Measurements from ENCODE around the gene ID2. TPM values are rescaled to one million over a fixed set of nuclear protein-coding genes. Genes with fewer than 3 reads are reported as not detected.

ID2 gene
- polyA plus RNA-seq, 5 donors = 325 to 474 (median 369) TPM

DNA sequence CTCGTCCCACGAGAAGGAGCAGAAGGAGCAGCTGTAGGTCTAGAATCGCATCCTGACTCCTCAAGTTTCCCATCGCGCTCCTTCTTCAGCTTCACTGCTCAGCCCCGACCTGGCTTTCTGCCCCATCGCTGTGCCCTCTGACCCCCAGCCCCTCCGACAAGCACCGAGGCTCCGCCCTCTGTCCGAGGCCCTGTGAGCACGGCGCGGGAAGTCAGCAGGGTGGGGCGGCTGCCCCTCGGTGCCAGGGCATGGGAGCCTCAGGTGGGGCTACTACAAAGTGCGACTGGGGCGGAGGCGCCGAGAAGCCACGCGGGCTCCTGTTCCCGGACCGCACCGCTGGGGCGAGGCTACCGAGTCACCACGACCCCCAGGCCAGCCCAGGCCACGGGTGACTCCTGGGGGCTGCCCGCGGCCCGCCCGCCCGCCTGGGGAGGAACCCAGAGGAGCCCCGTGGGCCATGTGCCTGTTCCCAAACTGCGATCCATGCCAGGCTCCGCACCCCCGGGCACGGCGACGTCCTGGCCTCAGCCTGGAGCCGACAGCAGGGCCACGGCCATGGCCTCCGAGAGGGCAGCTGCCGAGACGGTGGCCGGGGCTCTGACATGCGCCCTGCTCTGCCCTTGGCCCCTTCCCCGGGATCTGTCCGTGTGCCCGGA, 36.6 kb upstream of the ID2 start:
- no peak for DNase-seq

DNA sequence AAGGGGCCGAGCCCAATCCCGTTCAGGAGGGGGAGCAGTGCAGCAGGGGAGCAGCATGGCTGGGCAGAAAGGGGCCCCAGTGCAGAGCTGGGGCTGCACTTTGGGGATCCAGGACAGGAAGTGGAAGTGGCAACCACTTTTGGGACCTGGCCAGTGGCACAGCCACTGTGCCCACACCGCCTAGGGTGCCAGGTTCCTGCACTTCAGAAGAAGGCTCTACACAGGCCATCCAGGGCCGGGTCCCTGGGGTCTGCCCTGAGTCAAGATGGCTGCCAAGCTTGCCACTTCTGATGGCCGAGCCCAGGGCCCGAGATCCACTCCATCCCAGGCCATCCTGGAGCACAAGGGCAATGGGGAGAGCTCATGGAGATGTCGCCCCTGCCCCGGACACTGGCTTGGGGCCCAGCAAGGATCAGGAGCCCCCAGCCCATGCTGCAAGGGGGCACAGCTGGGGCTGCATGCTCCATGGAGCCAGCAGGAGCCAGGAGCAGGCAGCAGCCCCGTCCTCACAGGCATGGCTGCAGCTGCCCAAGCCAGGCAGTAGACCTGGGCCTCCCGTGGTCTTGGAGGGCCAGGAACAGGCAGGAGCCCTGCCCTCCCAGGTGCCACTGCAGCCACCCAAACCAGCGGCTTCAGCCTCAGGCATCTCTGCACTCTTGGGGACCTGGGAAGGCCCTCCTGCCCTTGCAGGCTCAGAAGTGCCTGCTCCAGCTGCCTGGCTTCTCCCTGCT, 35.0 kb upstream of the ID2 start:
- DNase-seq = no peak

DNA sequence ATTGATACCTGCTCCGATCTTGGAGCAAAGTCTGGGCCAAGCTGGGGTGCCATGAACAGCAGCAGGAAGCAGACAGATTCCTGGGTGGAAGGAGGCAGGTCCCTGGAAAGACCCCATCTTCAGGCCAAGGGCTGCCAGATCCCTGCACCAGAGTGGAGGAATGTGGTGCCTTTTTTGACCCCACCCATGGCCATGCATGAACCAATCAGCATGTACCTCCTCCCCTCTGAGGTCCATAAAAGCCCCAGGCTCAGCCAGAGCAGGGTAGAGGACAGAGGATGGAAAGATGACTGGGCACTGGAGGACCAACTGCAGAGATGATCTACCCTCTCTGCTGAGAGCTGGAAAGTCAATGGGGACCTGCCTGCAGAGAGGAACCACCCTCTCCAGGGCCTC, 34.4 kb upstream of the ID2 start:
- DNase-seq = no peak

DNA sequence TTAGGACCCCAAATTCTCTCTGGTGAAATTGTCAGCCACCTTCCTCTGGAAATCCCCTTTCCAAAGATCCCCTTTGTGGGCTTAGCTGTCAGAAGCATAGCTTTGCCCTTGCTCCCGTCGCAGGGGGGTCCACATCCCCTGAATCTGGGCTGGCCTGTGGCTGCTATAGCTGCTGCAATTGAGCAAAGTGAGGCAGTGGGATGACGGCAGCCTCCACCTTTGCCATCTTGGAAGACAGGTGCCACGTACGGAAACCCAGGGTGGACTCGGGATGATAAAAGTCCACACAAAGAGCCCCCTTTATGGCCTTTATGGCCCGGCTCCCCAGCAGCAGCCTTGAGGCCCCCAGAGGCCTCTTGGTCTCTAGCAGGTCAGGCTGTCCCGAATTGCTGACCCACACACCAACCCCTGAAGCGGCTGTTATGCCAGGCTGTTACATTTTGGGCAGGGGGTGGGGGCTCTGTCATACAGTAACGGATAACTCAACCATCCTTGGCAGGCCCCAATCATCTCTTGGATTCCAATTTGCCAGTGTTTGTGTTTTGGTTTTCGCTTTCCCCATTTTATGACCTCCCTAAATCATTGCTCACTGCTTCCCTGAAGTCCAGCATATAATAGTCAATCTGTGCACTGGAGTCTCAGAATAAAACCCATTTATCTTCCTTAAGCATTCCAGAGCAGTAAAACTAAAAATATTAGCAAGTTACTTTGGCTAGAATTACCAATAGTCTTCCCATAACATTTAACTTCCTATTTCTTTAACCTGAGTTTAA, 33.2 kb upstream of the ID2 start:
- DNase-seq = no peak

DNA sequence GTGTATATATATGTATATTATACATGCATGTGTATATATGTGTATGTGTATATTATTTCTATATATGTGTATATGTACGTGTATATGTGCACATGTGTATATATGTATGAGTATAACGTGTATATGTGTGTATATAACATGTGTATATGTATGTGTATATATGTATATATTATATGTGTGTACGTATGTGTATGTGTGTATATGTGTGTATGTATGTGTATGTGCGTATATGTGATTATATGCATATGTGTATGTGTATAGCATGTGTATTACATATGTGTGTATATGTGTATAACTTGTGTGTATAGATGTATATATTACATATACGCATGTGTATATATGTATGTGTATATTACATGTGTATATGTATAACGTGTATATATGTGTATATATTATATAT, 32.1 kb upstream of the ID2 start:
- no peak for DNase-seq

DNA sequence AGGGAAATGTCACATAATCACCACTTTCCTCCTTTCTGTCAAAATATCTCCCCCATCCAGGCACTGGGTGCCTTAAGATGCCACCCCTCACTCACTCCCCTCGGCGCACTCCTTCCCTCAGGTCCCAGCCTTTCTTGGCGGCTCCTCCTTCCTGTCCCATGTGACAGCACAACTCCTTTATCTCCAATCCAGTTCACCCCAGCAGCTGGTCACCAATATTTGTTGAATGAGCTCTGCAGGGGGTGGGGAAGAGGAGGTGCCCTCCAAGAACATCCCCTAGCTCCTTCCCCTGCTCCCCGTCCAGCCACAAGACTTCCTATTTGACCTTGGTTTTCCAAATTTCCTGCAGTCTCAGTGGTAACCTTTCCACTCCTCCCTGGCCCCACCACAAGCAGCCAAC, 31.6 kb upstream of the ID2 start:
- DNase-seq = no peak

DNA sequence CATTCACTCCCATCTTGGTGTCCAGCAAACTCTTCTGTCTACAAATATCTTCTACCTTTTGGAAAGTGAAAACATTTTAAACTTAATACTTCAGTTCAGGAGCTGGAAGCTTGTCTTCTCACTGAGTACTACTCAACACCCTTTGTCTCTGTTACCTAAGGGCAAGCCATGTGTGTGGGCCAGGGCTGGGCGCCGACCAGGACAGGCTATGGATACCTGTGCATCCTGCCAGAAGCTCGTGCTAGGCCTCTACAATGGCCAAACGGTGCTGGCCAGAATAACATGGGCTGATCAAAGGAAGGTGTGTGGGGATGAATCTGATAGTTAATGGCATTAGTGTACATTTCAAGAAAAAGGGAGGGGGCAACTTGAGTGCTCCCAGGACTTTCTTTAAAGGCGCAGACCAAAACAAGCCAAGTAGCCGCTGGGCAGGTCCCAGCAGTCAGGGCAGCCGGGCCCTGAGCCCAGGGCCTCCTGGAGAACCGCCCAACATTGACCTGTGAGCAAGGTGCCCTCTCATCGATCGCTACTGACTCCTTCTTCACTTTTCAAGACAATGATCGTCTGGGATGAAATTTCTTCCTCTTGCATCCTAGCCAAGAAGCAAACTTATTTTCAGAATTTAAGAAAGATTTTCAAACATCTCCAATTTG, 29.0 kb upstream of the ID2 start:
- DNase-seq = no peak

DNA sequence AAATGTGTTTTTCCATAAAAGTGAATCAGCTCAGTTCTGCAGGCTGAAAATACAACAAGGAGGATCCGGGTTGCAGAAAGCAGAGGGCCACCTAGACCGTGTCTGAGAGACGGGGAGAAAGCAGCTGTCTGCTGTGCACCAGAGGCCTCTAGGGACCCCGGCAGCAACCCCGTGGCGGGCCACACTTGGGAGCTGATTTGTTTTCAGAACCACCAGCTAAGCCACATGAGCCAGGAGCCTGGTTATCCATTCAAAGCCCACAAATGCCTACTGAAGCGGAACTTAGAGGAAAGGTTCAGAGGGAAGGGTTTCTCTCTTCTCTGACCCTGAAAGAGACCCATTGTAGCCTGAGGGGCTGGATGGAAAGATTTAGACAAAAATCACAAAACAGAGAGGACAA, 28.4 kb upstream of the ID2 start:
- DNase-seq = no peak

DNA sequence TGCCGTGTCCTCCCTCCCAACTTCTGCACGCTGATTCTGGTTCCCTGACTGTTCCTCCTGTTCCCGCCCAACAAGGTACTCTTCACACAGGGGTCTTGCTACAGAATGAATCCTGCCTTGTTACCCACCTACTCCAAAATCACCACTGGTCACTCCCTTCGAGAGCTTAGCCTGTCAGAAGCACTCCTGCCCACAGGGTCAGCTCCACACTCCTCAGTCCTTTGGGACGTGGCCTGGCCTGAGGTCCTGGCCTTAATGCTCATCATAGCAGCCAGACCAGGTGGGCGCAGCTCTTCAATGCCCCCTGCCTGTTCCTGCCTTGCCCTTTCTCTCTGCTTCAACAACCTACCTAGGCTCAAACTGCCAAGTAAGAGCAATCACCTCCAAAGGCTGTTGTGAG, 27.8 kb upstream of the ID2 start:
- no peak for DNase-seq

DNA sequence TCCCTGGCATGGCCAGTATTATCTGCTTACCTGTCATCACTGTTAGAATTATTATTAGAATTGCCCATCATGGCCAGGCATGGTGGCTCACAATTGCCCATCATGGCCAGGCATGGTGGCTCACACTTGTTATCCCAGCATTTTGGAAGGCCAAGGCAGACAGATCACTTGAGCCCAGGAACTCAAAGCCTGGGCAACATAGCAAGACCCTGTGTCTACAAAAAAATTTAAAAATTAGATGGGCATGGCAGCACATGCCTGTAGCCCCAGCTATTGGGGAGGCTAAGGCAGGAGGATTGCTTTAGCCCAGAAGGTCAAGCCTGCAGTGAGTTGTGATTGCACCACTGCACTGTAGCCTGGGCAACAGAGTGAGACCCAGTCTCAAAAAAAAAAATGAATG, 27.4 kb upstream of the ID2 start:
- no peak for DNase-seq

DNA sequence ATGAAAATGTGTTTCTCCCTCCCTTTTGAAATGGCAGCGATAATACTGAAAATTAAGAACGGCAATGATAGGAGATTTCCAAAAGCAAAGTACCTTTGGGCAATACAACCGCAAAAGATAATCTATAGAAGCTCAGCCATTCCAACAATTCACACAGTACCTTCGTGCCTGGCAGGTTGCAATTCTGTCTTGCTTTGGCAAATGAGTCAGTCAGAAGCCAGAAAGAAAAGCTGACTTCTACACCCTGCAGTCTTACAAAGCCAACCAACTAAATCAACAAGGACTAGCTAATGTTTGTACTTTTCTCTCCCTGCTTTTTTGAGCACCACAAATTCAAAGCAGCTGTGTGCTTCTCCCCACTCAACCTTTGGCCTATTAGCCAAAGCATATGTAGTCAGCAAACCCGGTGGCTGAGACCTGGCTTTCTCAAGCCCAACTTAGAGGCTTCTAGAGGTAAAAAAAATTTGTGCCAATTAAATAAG, 25.7 kb upstream of the ID2 start:
- no peak for DNase-seq

DNA sequence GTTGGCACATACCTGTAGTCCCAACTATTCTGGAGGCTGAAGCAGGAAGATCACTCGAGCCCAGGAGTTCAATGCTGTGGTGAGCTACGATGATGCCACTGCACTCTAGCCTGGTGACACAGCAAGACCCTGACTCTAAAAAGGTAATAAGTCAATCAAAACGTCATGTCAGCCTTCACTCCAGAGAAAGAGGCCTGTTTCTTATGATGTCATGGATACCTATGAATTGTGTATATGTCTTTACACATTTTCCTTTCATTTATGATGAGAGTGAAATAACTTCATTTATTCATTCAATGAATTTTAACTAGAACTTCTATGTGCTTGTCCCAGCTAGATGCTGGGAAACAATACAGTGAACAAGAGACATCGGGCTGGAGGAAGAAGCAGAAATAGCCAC, 25.0 kb upstream of the ID2 start:
- no peak for DNase-seq

DNA sequence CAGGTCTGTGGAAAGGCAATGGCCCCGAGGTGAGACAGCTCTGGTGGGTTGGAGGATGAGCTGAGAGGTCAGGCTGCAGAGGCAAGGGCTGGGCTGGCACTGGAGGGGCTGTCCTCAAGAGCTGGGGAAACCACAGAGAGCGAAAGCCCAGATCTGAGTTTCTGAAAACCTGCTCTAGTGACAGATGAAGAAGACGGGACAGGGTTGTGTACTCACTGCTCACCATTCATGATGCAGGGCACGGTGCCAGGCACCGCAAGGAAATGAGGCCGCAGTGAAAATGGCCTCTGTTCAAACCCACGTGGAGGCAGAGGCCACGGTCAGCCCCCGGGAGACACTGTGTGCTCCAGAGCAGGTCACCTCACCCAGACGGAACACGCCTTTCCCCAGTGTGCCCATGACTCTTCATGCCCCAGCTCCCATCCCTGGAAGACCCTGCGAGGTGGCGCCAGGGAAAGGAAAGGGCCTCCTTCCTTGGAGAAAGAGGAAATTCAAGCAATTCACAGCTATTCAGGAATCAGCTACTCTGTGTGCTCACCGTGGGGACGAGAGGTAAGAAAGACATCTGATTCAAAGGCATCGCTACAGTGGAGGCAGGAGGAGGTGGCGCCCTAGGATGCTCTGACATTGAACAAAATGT, 24.3 kb upstream of the ID2 start:
- no peak for DNase-seq

DNA sequence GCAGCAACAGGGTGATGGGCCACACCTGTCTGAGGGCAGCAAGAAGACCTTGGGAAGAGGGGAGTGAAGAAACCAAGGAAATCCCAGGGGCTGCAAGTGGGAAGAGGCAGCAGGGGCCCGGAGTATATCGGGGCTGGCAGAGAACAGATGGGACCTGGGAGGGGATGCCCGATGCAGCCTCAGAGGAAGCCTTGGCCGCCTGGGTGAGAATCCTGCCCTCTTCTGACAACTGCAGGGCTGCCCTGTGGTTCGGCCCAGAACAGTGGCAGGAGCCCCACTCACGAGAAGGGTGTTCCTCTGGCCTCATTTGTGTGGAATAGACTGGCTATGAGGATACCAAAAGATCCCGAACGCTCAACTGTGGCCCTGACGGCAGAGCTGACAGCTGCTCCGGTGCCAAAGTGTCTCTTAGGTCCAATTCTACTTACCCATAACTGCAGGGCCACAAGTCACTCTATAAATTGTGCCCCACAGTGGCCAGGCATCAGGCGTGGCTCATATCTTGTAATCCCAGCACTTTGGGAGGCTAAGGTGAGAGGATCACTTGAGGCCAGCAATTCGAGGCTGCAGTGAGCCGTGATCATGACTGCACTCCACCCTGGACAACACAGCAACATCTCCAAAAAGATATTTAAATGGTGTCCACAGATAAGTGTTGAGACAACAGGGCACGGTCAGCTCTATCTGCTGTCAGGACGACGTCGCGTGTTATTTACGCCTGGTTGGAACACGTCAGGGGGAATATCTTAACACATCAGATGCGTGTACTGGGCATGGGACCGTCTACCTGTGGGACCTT, 23.6 kb upstream of the ID2 start:
- no peak for DNase-seq

DNA sequence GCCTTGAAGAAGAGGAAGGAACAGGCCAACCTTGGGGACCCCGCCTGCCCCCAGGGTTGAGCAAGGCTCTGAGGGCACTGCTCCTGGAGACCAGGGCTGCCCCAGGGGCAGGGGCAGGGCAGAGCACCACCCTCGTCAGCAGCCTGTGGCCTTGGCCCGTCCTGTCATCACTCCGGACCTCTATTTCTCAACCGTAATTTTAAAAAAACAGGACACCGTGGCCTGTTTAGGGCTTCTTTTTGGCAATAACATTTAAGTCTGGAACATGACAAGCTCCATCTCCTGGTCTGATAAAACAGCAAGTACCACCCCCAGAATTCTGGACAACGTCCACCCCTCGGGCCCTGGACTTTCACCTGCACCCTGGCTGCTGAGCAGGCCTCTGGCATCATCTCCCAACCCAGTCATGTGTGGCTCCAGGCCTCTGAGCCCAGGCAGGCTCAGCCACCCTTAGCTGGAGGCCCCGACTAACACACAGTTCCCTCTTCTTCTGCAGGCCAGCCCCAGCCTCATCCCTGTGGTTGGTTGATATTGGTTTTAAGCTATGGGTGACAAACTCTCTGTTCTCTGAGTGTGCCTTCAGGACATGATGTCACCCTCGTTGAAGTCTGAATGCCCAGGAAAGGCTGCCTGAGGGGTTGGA, 22.6 kb upstream of the ID2 start:
- DNase-seq = no peak

DNA sequence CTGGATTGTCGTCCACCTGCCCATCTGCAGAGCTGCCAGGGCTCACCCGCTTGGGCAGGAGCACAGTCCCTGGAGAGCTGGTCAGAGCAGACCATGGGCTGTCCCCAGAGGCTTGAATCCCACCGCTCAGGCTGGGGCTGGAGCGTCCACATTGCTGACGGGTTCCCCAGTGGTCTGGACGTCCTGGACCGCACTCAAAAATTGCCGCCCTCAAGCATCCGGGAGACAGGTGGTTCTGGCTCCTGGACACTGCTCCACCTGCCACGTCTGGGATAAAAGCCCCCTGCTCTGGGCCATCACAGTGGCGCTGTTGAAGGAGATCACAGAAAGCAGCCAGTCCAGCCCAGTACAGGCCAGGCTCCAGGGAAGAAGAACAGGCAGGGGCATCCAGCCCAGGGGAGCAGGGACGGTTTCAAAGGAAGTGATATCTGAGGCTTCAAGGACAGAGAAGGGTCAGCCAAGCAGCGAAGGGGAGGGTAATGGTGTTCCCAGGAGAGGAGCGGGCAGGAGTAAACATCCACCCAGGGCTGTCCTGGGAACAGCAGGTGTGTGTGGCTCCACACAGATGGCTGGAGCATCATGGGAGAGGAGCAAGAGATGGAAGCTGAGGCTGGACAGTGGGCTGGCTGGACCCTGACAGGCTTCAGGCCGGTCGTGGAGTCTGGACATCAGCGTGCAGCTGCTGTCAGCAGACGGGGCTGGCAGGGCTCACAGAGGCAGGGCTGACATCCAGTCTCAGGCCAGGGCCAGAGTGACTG, 21.9 kb upstream of the ID2 start:
- no peak for DNase-seq

DNA sequence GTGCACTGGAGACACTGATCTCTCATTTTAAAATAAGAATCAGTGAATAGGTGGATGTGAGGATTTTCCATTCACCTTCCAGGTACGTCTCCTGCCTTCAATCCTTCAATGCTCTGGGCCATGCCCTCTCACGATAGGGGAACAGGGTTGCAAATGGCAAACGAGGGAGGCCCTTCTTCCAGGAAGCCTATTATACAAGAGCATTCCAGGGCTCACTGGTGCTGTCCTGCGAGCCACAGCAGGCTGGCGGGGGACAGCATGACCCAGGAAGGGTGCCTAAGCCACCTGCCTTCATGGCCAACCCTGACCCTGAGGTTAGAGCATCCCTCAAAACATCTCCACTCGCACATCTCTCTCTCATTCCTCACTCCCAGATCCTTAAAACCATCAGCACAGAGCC, 20.6 kb upstream of the ID2 start:
- DNase-seq = no peak

DNA sequence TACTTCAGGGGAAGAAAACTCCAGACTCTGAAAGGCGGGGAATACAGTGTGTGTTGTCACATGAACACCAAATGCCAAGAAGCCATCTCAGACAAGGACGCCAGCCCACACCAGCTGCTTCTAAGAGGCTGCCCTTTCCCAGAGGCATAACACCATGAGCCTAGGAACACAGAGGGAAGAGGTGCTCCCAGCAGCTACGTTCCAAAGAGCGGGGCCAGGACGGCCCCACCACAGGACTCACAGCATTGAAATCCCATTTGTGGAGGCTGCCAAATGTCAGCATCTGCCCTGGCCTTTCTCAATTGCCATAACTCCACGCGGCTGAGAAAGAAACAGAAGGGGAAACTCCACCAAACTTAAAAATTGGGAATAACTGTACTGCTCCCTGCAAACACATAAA, 20.1 kb upstream of the ID2 start:
- peak in 1 of 2 donors; percentile 23 for DNase-seq

DNA sequence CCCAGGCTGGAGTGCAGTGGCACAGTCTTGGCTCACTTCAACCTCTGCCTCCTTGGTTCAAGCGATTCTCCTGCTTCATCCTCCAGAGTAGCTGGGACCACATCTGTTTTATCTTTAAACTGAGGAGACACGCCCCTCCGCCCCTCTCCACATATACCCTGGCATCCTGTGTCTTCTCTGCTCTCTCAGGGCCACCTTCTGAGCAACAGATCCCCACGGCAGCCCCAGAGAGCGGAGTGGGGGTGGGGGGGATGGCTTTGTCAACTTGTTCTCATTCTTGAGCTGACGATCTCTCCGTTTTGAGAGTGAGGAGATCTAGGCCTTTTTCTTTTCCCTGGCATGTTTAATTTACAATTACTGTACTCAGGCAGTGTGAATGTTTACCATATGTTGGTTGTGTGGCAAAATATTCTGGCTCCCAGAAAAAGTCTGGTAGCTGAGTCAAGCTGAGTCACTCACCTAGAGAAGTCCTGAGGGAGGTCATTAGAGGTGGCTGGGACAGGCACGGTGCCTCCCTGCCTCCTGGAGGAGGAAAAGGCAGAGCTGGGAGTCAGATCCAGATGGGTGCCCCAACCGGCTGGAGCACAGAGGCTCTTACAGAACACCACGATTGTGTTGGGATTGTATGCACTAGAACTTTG, 19.5 kb upstream of the ID2 start:
- no peak for DNase-seq

Data from right lung (tissue), 5 donors.